HepG2 (cell line): ENCODE data around the gene GNPDA1. TPM values are rescaled to one million over a fixed set of nuclear protein-coding genes. Genes with fewer than 3 reads are reported as not detected.

ENCODE experiments used
- BORCS8-MEF2B ChIP-seq: sonication (generic); formaldehyde crosslinking; IDR thresholded peaks from 2 replicates; pipeline ENCODE4 v1.8.0; 2022; ENCODE audit warnings: mild to moderate bottlenecking, missing genetic modification reagents
- IRX3 ChIP-seq: sonication (generic); formaldehyde crosslinking; IDR thresholded peaks from 2 replicates; pipeline ENCODE4 v1.8.1; 2023; ENCODE audit warnings: mild to moderate bottlenecking, low read depth, missing genetic modification reagents, borderline replicate concordance
- KAT8 ChIP-seq: IDR thresholded peaks from 2 replicates; pipeline ENCODE4 v1.6.1; 2016; ENCODE audit warnings: missing genetic modification reagents, missing compliant biosample characterization
- KDM2A ChIP-seq: sonication (generic); formaldehyde crosslinking; IDR thresholded peaks from 2 replicates; pipeline ENCODE4 v1.4.0; 2020; ENCODE audit warnings: low read depth, missing genetic modification reagents, borderline replicate concordance
- MIER3 ChIP-seq: IDR thresholded peaks from 2 replicates; pipeline ENCODE4 v1.6.1; 2016; ENCODE audit warnings: missing compliant biosample characterization, borderline replicate concordance
- RXRA ChIP-seq: sonication (generic); formaldehyde crosslinking; IDR thresholded peaks from 2 replicates; pipeline ENCODE4 v1.5.1; 2020; ENCODE audit warnings: missing genetic modification reagents
- SOX6 ChIP-seq, 2 experiments: fragments of 450-650 bp in 1 of 2; sonication (generic) in 1 of 2; formaldehyde crosslinking in 1 of 2; IDR thresholded peaks; 2 replicates each; pipeline versions ENCODE4 v1.4.0 to v1.6.1; 2017 to 2020; ENCODE audit warnings: antibody characterized with exemption in 1 of 2, mild to moderate bottlenecking in 1 of 2, missing genetic modification reagents in 1 of 2
- SPEN ChIP-seq: sonication (generic); formaldehyde crosslinking; IDR thresholded peaks from 2 replicates; pipeline ENCODE4 v1.5.1; 2020; ENCODE audit warnings: low read depth, mild to moderate bottlenecking, missing genetic modification reagents
- TARDBP ChIP-seq: sonication (generic); formaldehyde crosslinking; IDR thresholded peaks from 2 replicates; pipeline ENCODE4 v1.8.0; 2022; ENCODE audit warnings: mild to moderate bottlenecking, missing genetic modification reagents
- XRCC5 ChIP-seq: fragments of 200-400 bp; formaldehyde crosslinking; optimal IDR thresholded peaks from 2 replicates; pipeline ENCODE3; 2017; ENCODE audit warnings: mild to moderate bottlenecking, low read length
- ZFX ChIP-seq: sonication (generic); formaldehyde crosslinking; IDR thresholded peaks from 2 replicates; pipeline ENCODE4 v1.4.0; 2020; ENCODE audit warnings: mild to moderate bottlenecking, low read depth, missing genetic modification reagents, moderate library complexity
- ZFY ChIP-seq: sonication (generic); formaldehyde crosslinking; IDR thresholded peaks from 2 replicates; pipeline ENCODE4 v1.4.0; 2020; ENCODE audit warnings: missing genetic modification reagents
- polyA plus RNA-seq, 8 experiments: library from polyadenylated mRNA; depleted of rRNA in 3 of 8; stranded (reverse) in 7 of 8; unstranded in 1 of 8; fragments of >200 nt; fragmentation: Illumina TruSeq in 4 of 8; extraction: Trizol in 4 of 8; gene quantifications; 2 replicates each; pipeline versions ENCODE4 v1.2.1 to v1.2.3, GENCODE V29; 2011 to 2016; ENCODE audit warnings: low read depth in 4 of 8, missing spikeins in 1 of 8, mixed read lengths in 1 of 8; ENCODE audit not compliant: insufficient read depth in 1 of 8
- total RNA-seq, 5 experiments: library from RNA; depleted of rRNA; stranded (reverse); fragments of >200 nt; fragmentation: Illumina TruSeq; extraction: Trizol; gene quantifications; 2 replicates each; pipeline ENCODE4 v1.2.3, GENCODE V29; 2016; ENCODE audit warnings: low read depth in 1 of 5
- TF ChIP-seq, protein P1 (sequence below): sonication (generic); formaldehyde crosslinking; IDR thresholded peaks from 2 replicates; pipeline ENCODE4 v1.4.0; 2020; ENCODE audit warnings: missing genetic modification reagents
- TF ChIP-seq, protein P2 (sequence below): IDR thresholded peaks from 2 replicates; pipeline ENCODE4 v1.4.0; 2020; ENCODE audit warnings: mild to moderate bottlenecking, missing genetic modification reagents

The GNPDA1 gene
- total and polyA plus RNA-seq, 2 of the 13 experiments (the other 11 are each of a cell fraction or from before 2014, with no cell fraction given) = 6.0 to 54.1 TPM

DNA sequence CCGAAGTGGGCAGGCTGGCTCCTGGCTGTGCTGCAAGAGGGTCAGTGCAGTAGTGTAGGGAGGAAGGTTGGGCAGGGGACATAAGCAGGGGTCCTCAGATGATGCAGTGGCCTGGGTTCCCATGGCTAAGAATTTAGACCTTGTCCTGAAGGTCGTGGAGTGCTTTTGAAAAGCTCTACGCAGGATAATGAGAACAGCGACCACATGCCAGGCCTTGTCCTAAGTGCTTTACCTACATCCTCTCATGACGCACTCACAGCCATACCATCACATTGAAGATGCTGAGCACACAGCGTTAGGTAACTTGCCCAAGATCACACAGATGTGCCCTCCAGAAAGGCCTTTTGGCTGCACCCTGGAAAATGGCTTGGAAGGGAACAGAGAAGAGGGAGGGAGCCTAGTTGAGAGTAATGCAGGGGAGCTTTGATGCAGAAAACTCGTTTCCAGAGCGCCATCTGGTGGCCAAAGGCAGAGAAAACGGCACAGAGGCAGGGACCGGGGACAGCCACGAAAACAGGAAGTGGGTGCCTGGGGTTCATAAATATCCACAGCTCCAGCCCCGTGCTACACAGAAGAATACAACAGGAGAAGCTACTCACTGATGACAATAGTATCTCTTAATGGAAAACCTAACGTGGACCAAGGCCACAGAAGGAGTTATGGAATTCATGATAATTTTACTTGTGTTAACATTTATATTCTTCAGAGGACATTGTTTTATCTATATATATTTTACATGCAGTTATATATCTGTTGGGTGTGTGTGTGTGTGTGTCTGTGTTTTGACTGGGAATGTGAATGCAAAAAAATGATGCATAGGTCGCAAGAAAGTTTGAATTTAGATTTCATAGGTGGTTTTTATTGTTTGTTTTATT is 52.1 kb downstream of the GNPDA1 start (continued):
- TF ChIP-seq SOX6 (IDR thresholded peaks at IDR 0.05) (no peak), SOX6 (CRISPR knock-in tag; IDR thresholded peaks at IDR 0.05) (0 out of 2 replicates have a peak, but pooled peaks have one; percentile 7), TARDBP (peak; percentile 27; the same call in 1 of the 2 replicates), BORCS8-MEF2B (CRISPR knock-in tag) (peak; percentile 51; the same call in 1 of the 2 replicates), MIER3 (CRISPR knock-in tag) (0 out of 2 replicates have a peak, but pooled peaks have one; percentile 46), IRX3 (no peak), RXRA (no peak), KAT8 (CRISPR knock-in tag) (peak; percentile 62; the same call in 1 of the 2 replicates), ZFY (CRISPR knock-in tag) (no peak), XRCC5 (peak; percentile 81), ZFX (CRISPR knock-in tag) (peak; percentile 33; the same call in 1 of the 2 replicates), KDM2A (peak; percentile 53; the same call in 1 of the 2 replicates), SPEN (CRISPR knock-in tag) (peak; percentile 43; the same call in 1 of the 2 replicates)
- TF ChIP-seq, protein P1, sequence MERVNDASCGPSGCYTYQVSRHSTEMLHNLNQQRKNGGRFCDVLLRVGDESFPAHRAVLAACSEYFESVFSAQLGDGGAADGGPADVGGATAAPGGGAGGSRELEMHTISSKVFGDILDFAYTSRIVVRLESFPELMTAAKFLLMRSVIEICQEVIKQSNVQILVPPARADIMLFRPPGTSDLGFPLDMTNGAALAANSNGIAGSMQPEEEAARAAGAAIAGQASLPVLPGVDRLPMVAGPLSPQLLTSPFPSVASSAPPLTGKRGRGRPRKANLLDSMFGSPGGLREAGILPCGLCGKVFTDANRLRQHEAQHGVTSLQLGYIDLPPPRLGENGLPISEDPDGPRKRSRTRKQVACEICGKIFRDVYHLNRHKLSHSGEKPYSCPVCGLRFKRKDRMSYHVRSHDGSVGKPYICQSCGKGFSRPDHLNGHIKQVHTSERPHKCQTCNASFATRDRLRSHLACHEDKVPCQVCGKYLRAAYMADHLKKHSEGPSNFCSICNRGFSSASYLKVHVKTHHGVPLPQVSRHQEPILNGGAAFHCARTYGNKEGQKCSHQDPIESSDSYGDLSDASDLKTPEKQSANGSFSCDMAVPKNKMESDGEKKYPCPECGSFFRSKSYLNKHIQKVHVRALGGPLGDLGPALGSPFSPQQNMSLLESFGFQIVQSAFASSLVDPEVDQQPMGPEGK (CRISPR knock-in tag) = peak; percentile 40
- TF ChIP-seq, protein P2, sequence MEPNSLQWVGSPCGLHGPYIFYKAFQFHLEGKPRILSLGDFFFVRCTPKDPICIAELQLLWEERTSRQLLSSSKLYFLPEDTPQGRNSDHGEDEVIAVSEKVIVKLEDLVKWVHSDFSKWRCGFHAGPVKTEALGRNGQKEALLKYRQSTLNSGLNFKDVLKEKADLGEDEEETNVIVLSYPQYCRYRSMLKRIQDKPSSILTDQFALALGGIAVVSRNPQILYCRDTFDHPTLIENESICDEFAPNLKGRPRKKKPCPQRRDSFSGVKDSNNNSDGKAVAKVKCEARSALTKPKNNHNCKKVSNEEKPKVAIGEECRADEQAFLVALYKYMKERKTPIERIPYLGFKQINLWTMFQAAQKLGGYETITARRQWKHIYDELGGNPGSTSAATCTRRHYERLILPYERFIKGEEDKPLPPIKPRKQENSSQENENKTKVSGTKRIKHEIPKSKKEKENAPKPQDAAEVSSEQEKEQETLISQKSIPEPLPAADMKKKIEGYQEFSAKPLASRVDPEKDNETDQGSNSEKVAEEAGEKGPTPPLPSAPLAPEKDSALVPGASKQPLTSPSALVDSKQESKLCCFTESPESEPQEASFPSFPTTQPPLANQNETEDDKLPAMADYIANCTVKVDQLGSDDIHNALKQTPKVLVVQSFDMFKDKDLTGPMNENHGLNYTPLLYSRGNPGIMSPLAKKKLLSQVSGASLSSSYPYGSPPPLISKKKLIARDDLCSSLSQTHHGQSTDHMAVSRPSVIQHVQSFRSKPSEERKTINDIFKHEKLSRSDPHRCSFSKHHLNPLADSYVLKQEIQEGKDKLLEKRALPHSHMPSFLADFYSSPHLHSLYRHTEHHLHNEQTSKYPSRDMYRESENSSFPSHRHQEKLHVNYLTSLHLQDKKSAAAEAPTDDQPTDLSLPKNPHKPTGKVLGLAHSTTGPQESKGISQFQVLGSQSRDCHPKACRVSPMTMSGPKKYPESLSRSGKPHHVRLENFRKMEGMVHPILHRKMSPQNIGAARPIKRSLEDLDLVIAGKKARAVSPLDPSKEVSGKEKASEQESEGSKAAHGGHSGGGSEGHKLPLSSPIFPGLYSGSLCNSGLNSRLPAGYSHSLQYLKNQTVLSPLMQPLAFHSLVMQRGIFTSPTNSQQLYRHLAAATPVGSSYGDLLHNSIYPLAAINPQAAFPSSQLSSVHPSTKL (CRISPR knock-in tag) = 0 out of 2 replicates have a peak, but pooled peaks have one; percentile 17
